ENCODE results near the gene LZTS3. TPM values are rescaled to one million over a fixed set of nuclear protein-coding genes. Genes with fewer than 3 reads are reported as not detected.

LZTS3 gene
- total and polyA plus RNA-seq, 2 of the 13 experiments (the other 11 are each of a cell fraction or from before 2014, with no cell fraction given), result 10.1 to 31.3 TPM

GRCh38 chr20:3168079-3168828 is 5.1 kb downstream of the LZTS3 start (continued):
- peak; percentile 94 for TF ChIP-seq PATZ1 (CRISPR knock-in tag; IDR thresholded peaks at IDR 0.05)
- peak; percentile 95 for TF ChIP-seq PRDM10 (CRISPR knock-in tag; IDR thresholded peaks at IDR 0.05; ENCODE audit: low read depth)
- peak; percentile 45 for TF ChIP-seq YY1 (IDR thresholded peaks at IDR 0.05; ENCODE audit: insufficient read depth, insufficient replicate concordance, low read depth, low read length)
- TF ChIP-seq ZNF230 (CRISPR knock-in tag; IDR thresholded peaks at IDR 0.05), result peak; percentile 27; the same call in 1 of the 2 replicates
- TF ChIP-seq ZNF496 (CRISPR knock-in tag; IDR thresholded peaks at IDR 0.05; ENCODE audit: insufficient replicate concordance), result no peak
- TF ChIP-seq FOXJ3 (CRISPR knock-in tag; IDR thresholded peaks at IDR 0.05; ENCODE audit: borderline replicate concordance), result peak; percentile 51
- TF ChIP-seq SSRP1 (CRISPR knock-in tag; IDR thresholded peaks at IDR 0.05), result peak; percentile 84; the same call in 1 of the 2 replicates
- peak; percentile 48 for TF ChIP-seq ZNF18 (CRISPR knock-in tag; IDR thresholded peaks at IDR 0.05; ENCODE audit: insufficient replicate concordance)
- TF ChIP-seq ADNP (CRISPR knock-in tag; IDR thresholded peaks at IDR 0.05), result peak; percentile 89; the same call in 1 of the 2 replicates
- TF ChIP-seq POLR2AphosphoS5 (IDR thresholded peaks at IDR 0.05; ENCODE audit: low read depth, low read length), result peak; percentile 53; the same call in 1 of the 2 replicates
- TF ChIP-seq ZNF761 (CRISPR knock-in tag; conservative IDR thresholded peaks at IDR 0.05), result no peak
- TF ChIP-seq ZSCAN20 (CRISPR knock-in tag; IDR thresholded peaks at IDR 0.05; ENCODE audit: borderline replicate concordance), result no peak
- no peak for TF ChIP-seq ZNF383 (CRISPR knock-in tag; IDR thresholded peaks at IDR 0.05; ENCODE audit: borderline replicate concordance)
- no peak for TF ChIP-seq STAT5B (CRISPR knock-in tag; IDR thresholded peaks at IDR 0.05)
- no peak for TF ChIP-seq EHMT2 (IDR thresholded peaks at IDR 0.05; ENCODE audit: borderline replicate concordance, low read depth, low read length)
- peak; percentile 91; the same call in 1 of the 2 replicates for TF ChIP-seq ZNF280D (CRISPR knock-in tag; IDR thresholded peaks at IDR 0.05)
- no peak for TF ChIP-seq ELF4 (CRISPR knock-in tag; IDR thresholded peaks at IDR 0.05; ENCODE audit: borderline replicate concordance)
- TF ChIP-seq KLF12 (CRISPR knock-in tag; IDR thresholded peaks at IDR 0.05; ENCODE audit: borderline replicate concordance), result peak; percentile 18; the same call in 1 of the 2 replicates
